ENCODE measurements around the gene WDR48.

DNA sequence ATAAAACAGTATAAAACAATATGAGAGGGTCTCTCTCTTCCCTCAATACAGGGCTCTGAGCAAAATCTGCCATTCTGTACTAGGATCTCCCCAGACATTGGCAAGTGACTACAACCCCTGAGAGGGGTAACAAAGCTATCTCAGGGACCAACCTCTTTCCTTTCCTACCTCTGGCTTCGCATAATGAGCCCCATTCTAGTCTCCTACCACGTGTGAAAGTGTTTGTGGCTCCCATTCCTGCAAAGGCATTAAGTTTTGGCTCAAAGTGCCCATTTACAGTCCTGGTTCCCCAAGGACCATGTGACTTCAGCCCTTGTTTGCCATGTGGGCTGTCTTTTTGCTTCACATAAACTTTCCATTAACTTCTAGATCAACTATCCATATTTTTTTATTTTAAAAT is 46.5 kb upstream of the WDR48 start:
- TF ChIP-seq POLR2A (IDR thresholded peaks at IDR 0.05): no peak
- TF ChIP-seq, protein P1, sequence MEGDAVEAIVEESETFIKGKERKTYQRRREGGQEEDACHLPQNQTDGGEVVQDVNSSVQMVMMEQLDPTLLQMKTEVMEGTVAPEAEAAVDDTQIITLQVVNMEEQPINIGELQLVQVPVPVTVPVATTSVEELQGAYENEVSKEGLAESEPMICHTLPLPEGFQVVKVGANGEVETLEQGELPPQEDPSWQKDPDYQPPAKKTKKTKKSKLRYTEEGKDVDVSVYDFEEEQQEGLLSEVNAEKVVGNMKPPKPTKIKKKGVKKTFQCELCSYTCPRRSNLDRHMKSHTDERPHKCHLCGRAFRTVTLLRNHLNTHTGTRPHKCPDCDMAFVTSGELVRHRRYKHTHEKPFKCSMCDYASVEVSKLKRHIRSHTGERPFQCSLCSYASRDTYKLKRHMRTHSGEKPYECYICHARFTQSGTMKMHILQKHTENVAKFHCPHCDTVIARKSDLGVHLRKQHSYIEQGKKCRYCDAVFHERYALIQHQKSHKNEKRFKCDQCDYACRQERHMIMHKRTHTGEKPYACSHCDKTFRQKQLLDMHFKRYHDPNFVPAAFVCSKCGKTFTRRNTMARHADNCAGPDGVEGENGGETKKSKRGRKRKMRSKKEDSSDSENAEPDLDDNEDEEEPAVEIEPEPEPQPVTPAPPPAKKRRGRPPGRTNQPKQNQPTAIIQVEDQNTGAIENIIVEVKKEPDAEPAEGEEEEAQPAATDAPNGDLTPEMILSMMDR (IDR thresholded peaks at IDR 0.05): no peak

Measured in lower leg skin (tissue), 3 donors.